HG03354 (cell line): ENCODE results near the gene TPM2.
"Not testable (repeated sequence)": the region's sequence is repeated elsewhere in the genome, so short reads cannot be mapped to it uniquely, and the experiment has no call there.

ENCODE experiments used
- ATAC-seq: cut with Tn5 transposase; IDR thresholded peaks from one replicate; pipeline ENCODE4 v1.9.1; 2021; ENCODE audit warnings: mild to moderate bottlenecking; ENCODE audit not compliant: unreplicated experiment, poor library complexity, severe bottlenecking

The TPM2 gene

DNA sequence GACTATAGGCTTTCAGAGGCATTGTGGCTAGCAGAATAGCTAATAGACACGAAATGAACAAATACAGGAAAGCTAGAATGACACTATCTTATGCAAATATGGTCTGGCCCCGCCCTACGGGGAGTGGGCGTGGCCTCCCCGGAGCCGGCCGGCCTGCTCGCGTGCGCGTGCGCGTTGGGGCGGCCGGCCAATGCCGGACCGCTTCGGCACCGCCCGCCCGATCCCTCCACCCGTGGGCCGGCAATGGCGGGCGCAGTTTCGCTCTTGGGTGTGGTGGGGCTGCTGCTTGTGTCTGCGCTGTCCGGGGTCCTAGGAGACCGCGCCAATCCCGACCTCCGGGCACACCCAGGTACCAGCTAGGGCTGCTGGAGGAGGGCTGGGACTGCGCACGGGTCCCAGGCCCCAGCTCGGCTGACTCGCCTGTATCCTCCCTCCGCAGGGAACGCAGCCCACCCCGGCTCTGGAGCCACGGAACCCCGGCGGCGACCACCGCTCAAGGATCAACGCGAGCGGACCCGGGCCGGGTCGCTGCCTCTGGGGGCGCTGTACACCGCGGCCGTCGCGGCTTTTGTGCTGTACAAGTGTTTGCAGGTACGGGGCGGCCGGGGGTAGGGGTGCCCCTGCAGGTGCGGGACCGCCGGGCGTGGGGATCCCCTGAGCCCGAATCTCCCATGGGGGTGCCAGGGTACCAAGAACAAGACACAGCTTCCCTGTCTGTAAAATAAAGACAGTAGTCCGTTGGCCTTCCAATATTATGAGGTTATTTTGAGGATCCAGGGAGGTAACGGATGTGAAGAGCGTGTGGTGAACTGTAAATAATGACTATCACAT lies 31.4 kb downstream of the TPM2 start, which contains the start of gene CCDC107:
TSS of gene CCDC107 (plus strand) at position 156 of the 831 bp plus-strand sequence. CDS start at position 244, 88 bp downstream.
- peak; percentile 72 for ATAC-seq

DNA sequence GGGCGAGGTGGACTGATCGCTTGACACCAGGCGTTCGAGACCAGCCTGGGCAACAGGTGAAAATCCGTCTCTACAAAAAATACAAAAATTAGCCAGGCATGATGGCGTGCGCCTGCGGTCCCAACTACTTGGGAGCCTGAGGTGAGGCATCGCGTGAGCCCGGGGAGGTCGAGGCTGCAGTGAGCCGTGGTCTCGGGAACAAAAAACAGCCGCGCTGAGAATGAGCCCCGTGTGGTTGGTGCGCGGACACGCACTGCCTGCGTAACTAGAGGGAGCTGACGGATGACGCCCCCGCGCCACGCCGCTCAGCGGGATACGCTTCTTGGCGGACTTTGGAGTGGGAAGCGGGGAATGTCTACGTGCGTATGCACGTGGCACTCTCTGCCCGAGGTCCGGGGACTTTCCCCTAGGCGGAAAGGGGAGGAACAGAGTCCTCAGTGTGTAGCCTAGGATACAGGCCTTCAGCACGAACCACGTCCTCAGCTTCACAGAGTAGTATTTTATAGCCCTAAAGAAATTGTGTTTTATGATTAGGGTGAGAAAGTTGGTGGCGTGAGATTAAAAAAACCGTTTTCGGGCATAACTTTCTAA lies 32.1 kb downstream of the TPM2 start, which contains the start of gene RMRP:
TSS of gene RMRP (minus strand) at position 474 of the 591 bp plus-strand sequence.
- ATAC-seq, result peak; percentile 86

DNA sequence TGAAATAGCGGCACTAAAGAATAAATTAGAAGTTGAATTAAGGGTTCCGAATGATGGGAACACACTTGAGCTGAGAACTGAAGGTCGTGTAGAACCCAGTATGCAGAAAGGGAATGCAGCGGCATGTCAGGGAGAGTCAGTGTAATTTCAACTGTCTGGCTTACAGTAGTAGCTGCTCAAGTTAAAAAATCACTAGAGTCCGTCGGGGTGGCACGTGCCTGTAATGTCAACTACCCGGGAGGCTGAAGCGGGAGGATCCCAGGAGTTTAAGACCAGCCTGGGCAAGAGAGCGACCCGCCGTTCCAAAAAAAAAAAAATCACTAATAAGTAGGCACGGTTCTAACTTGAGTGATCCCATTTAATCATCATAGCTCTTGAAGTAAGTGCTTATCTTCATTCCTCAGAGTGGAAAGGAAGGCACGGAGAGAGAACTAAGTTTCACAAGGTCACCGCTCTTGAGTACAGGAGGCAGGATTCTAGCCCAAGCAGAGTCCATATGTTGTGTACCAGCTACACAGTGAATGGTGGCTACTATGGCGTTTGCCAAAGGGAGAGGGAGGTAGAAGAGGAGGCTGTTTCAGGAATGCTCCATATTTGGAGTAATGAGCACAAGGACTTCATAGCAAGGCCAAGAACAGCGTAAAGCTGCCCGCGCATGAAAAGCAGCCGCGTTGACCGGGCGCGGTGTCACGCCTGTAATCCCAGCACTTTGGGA lies 32.7 kb downstream of the TPM2 start:
- no peak for ATAC-seq

DNA sequence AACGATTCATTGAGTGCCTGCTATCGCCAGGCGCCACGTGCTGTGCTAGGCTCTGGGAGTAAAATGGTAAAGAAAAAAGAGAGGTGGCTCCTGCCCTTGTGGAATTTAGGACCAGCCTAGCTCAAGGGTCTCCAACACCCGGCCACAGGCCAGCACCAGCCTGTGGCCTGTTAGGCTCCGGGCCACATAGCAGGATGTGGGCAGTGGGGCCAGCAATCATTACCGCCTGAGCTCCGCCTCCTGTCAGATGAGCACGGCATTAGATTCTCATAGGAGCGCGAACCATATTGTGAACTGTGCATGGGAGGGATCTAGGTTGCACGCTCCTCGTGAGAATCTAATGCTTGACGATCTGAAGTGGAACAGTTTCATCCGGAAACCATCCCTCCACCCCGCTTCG lies 33.4 kb downstream of the TPM2 start:
- no peak for ATAC-seq

DNA sequence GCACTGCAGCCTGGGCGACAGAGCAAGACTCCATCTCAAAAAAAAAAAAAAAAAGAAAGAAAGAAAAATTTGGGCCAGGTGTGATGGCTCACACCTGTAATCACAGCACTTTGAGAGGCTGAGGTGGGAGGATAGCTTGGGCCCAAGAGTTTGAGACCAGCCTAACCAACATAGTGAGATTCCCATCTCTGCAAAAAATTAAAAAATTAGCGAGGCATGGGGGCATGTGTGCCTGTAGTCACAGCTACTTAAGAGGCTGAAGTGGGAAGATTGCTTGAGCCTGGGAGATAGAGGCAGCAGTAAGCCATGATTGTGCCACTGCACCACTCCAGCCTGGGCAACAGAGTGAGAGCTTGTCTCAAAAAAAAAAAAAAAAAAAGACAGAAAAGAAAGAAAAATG lies 36.1 kb downstream of the TPM2 start:
- ATAC-seq, result no peak

DNA sequence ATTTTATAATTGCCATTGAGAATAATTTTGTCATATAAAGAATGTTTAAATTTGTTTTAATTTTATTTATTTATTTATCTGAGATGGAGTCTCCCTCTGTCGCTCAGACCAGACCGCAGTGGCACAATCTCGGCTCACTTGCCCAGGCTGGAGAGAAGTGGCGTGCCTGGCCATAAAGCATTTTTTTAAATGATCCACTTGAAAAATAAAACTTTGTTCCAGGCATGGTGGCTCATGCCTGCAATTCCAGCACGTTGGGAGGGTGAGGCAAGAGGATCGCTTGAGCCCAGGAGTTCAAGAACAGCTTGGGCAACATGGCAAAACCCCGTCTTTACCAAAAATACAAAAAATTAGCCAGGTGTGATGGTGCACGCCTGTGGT lies 36.9 kb downstream of the TPM2 start:
- ATAC-seq, result no peak

DNA sequence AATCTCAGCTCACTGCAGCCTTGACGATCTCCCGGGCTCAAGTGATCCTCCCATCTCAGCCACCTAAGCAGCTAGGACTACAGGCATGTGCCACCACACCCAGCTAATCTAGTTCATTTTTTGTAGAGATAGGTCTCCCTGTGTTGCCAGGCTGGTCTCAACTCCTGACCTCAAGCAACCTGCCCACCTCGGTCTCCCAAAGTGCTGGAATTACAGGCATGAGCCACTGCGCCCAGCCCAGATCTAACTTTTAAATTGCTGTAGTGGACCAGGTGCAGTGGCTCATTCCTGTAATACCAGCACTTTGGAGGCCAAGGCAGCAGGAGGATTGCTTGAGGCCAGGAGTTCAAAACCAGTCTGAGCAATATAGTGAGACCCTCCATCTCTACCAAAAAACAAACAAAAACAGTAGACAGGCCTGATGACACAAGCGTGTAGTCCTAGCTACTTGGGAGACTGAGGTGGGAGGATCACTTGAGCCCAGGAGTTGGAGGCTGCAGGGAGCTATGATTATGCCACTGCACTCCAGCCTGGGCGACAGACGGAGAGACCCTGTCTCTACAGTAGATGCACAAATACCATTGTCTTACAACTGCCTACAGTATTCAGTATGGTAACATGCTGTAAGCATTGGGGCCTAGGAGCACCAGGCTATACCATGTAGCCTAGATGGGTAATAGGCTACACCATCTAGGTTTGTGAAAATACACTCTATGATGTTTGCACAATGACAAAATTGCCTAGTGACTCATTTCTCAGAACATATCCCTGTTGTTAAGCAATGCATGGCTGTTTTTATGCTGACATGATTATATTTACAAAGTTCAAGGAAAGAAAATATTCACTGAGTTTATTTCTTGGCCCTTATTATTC lies 37.5 kb downstream of the TPM2 start:
- no peak for ATAC-seq

DNA sequence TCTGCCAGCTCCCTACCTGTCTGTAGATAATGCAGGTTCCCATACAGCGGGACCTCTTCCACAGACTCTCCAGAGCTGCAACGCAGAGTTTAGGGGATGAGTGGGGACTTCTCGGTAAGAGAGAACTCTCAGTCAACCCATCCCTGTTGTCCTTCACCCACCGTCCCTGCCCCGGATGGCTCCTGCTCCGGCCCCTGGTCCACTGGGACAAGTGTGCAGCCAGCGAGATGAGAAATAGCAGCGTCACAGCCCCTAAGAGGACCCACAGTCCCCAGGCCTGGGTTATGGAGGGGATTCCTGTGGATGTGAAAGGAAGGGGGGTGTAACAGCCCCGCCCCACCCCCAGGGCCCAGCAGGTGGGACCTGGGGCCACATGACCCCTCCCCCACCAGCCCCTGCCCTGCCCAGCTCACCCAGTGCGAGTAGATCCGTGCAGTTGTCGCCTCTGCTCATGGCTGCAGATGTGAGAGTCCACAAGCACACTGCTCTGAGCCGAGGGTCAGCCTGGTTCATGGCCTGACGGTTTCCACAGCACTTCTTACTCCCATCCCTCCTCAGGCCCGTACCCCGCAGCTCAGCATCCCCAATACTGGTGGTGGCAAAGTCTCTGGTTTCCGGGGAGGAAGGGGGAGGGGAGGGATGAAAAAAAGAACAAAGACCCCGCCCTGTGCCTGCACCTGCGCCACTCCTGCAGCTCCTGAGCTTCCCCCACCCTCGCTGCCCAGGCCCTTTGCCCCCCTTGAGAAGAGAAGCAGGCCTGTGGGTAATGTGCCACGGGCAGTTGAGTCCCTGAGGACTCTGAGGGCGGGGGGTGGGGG lies 39.2 kb downstream of the TPM2 start, which contains the start of gene SIT1:
TSS of gene SIT1 (minus strand) at position 591 of the 818 bp plus-strand sequence. CDS start at position 513, 78 bp downstream.
- no peak for ATAC-seq

DNA sequence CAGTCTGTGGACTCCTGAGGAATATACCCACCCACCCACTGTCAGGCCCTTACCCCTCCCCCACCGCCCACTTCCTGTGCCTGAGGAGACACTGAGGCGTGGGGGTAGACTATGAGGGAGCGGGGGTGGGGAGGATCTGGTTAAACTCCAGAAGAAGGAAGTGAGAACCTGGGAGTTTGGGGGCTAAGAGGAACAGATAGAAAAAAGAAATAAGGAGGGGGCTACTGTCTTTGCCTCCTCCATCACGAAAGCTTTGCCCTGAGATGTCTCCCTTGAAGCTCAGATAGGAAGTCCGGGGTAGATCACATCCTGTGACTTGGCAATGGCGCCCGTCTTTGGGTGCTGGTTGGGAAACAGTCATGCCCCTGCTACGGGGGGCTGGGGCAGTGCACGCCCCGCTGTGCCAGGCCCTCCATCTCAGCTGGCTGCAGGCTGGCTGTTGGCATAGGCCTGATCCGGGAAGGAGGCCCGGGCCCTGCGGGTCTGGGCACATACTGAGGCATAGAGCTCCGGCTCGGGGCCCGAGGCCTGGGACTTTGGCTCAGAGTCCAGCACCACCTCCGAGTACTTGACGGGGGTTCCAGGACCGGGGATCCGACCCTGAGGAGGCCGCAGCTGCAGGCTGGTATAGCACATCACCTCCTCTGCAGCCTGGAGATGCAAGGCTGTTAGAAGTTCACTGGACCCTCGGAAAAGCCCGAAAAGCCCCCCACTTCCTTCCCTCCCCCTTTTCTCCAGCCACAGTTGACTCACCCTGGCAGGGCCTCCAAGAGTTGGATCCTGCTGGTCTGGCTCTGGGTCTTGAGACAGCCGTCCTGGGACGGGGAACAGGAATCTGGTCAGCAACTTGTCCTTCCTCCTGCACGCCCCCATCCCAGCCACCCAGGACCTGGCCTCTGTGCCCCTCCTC lies 40.0 kb downstream of the TPM2 start:
- no peak for ATAC-seq

DNA sequence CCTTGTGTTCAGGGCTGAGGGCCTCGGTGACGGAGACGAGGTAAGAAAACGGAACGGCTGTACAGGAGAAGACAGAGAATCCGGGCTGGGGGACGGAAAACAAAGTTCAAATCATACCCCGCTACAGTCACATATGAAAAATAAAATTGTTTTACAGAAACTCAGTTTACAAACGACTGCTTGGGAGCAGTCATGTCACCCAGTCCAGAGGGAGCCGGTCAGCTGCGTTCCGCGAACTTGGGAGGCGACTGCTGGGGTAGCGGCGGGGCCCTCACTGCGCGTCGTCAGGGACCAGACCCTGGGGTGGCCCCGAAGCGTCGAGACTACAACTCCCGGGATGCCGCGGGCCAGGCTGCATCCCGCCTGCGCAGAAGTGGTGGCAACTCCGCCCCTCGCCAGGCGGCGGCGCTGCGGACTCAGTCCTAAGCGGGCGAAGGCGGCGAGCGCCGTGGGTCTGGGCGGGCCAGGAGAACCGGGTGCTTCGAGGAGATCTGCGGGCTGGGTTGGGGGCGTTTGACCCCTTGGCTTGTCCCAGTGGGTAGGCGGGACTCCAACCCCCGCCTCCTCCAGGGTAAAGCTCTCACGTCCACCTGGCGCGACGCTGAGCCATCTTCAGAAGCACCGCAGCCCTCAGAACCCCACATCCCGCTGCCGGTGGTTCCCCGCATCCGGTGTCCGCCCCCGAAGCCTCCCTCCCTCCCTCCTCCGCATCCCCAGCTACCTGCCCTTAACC lies 43.0 kb downstream of the TPM2 start:
- ATAC-seq, result peak; percentile 87

DNA sequence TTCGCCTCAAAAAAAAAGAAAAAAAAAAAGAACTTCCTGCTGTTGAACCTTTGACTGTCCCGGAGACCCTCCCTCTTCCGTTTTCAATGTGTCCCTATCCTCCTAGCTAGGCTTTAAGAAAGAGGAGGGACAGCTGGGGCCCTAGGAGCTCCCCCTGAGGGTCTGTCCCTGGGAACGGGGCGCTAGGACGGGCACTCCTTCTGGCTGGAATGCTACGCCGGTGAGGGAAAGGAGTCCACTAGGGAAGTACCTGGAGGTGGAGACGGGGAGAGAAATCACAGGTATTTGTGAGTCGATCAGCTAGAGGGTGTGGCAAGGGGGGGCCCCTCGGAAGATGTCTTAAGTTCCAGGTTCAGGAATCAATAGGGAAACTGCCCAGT lies 43.6 kb downstream of the TPM2 start:
- no peak for ATAC-seq

DNA sequence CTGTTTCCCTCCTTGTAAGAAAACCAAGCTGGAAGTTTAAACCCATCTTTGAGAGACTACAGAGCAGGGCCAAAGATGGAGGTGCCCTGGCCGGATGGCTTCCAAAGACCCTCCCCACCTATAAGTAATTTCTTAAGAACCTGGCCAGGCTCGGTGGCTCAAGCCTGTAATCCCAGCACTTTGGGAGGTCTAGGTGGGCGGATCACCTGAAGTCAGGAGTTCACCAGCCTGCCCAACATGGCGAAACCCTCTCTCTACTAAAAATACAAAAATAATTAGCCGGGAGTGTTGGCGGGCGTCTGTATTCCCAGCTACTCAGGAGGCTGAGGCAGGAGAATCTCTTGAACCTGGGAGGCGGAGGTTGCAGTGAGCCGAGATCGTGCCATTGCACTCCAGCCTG lies 44.0 kb downstream of the TPM2 start:
- not testable (repeated sequence) for ATAC-seq

DNA sequence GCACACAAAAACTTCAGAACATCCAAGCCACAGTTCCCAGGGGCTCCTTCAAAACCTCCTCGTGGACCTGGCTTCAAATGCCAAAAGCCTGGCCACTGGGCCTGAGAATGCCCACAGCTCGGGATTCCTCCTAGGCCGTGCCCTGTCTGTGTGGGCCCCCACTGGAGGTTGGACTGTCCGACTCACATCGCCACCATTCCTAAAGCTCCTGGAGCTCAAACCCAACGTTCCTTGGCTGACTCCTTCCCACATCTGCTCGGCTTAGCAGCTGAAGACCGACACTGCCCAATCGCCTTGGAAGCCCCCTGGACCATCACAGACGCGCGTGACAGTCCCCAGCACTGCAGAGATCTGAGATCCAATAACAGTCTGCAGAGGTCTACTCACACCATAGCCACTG lies 46.7 kb downstream of the TPM2 start:
- ATAC-seq, result no peak

DNA sequence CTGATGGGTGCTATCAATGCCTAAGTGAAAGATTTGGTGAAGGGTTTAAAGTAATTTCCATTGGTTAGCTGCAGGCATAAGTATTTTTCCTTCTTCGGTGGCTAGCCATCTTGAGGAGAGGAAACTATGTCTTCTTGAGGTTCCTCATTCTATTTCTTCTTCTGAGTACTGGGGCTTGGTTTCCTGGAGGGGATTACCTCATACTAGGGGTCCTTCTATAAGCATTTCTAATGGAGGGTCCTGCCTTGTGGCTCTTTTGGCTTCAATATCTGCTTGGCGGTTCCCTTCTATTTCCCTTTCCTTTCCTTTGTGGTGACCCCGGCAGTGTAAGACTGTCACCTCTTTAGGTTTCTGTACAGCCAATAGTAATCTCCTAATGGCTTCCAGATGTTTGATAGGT lies 48.2 kb downstream of the TPM2 start:
- not testable (repeated sequence) for ATAC-seq

DNA sequence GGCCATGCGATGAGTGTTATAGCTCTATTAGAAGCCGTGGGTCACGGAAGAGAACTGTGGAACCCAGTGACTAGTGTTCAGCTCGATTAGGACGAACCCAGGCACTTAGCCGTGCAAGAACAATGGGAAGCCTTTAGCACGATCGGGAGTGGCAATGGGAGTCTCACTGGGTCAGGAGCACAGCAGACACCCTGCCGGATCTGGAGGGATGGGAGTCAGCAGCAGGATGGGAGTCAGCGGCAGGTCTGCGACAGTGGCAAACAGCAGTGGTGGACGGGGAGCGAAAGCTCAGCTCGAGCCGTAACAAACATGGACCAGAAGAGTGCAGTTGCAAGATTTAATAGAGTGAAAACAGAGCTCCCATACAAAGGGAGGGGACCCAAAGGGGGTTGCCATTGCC lies 49.3 kb downstream of the TPM2 start:
- ATAC-seq, result not testable (repeated sequence)

DNA sequence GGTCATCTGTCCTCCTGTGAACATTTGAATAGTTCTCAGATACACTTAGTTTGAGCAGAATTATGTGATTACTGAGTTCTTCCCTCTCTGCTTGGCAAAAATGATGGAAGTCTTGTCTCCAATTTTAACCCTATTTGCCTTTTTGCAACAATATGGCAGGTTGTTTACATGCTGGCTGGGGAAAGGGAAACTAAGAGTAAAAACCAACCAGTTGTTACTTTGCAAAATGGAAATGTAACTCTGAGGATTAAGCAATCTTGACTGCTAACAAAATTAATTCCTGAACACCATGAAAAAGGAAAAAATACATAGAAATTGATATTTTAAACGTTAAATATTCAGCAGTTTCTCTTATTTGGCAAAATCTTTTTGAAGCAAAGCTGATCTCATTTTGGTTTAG lies 50.1 kb downstream of the TPM2 start:
- ATAC-seq, result no peak

DNA sequence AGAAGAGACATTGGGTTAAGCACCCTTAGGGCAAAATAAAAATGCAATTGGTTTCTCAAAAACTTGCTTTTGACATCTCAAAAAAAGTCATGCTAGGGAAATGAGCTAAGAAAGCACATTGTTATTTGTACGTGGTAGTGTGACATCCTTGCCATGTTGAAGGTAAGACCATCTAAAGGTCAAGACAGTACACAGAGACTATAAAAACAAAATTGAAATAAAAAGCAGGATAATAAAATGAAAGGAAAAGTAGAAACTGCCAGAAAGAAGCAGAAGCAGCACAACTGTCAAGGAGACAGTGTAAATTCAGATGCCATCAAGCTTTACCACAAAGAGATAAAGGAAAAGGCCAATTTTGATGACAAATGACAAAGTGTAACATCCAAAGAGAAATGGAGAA lies 50.5 kb downstream of the TPM2 start:
- ATAC-seq, result not testable (repeated sequence)
